Measurements from ENCODE around the gene ZIC2.

Gene ZIC2

GRCh38 chr13:99974296-99974938 lies 7.2 kb upstream of the ZIC2 start:
- no peak for DNase-seq (ENCODE audit: low spot score)

GRCh38 chr13:99974939-99975561 lies 6.5 kb upstream of the ZIC2 start:
- DNase-seq (ENCODE audit: low spot score) = no peak

- DNase-seq (ENCODE audit: low spot score) = no peak
Measured at GRCh38 chr13:99975626-99976025, 6.0 kb upstream of the ZIC2 start.

GRCh38 chr13:99976575-99976974 lies 5.0 kb upstream of the ZIC2 start:
- DNase-seq (ENCODE audit: low spot score) = no peak

- peak; percentile 49 for DNase-seq (ENCODE audit: low spot score)
Measured at GRCh38 chr13:99977334-99977911, 4.2 kb upstream of the ZIC2 start.

- DNase-seq (ENCODE audit: low spot score) = no peak
Measured at GRCh38 chr13:99977912-99978798, 3.4 kb upstream of the ZIC2 start.

GRCh38 chr13:99978799-99979452 lies 2.7 kb upstream of the ZIC2 start:
- DNase-seq (ENCODE audit: low spot score) = no peak

GRCh38 chr13:99979453-99980200 lies 2.0 kb upstream of the ZIC2 start:
- peak; percentile 52 for DNase-seq (ENCODE audit: low spot score)

GRCh38 chr13:99980201-99980823 lies 1.3 kb upstream of the ZIC2 start:
- peak; percentile 83 for DNase-seq (ENCODE audit: low spot score)

GRCh38 chr13:99980824-99981734 lies 505 bp upstream of the ZIC2 start:
- peak; percentile 78 for DNase-seq (ENCODE audit: low spot score)

GRCh38 chr13:99982036-99982730 lies 599 bp downstream of the ZIC2 start:
- DNase-seq (ENCODE audit: low spot score) = peak; percentile 50

GRCh38 chr13:99982731-99983498 lies 1.3 kb downstream of the ZIC2 start:
- peak; percentile 42 for DNase-seq (ENCODE audit: low spot score)

- DNase-seq (ENCODE audit: low spot score) = peak; percentile 23
Measured at GRCh38 chr13:99983499-99984401, 2.2 kb downstream of the ZIC2 start.

- peak; percentile 66 for DNase-seq (ENCODE audit: low spot score)
Measured at GRCh38 chr13:99984461-99985240, 3.1 kb downstream of the ZIC2 start.

GRCh38 chr13:99985241-99985874 lies 3.8 kb downstream of the ZIC2 start:
- peak; percentile 42 for DNase-seq (ENCODE audit: low spot score)

All from SW480 (cell line).